Keratinocyte (primary cell): ENCODE data around the gene GATAD2B. TPM values are rescaled to one million over a fixed set of nuclear protein-coding genes. Genes with fewer than 3 reads are reported as not detected.

Experiments
- DNase-seq: peaks from one replicate; pipeline ENCODE4 v3.0.0-alpha.2; 2011; ENCODE audit warnings: low read depth, missing footprints, low spot score
- FAIRE-seq: peaks from 2 replicates; lab custom pipeline; 2011; peaks lifted over from hg19 to GRCh38; lab: Jason Lieb, UNC
- H2AFZ ChIP-seq: 2 replicates; pipeline ENCODE4 v1.6.0; 2012; ENCODE audit warnings: low read length, control low read depth, inconsistent platforms; ENCODE audit not compliant: control insufficient read depth
- H3K27ac ChIP-seq: 2 replicates; pipeline ENCODE4 v1.5.1; 2011; ENCODE audit warnings: low read length; ENCODE audit not compliant: control insufficient read depth, insufficient read depth
- H3K27me3 ChIP-seq: 3 replicates; pipeline ENCODE4 v1.6.0; 2011; ENCODE audit warnings: low read length; ENCODE audit not compliant: control insufficient read depth, insufficient read depth; ENCODE audit errors: extremely low read depth
- H3K36me3 ChIP-seq, 2 experiments: 2 replicates in 1 of 2; 3 replicates in 1 of 2; pipeline ENCODE4 v1.5.1; 2011; ENCODE audit warnings: low read length in 2 of 2, mild to moderate bottlenecking in 1 of 2; ENCODE audit not compliant: control insufficient read depth in 2 of 2, insufficient read depth in 2 of 2; ENCODE audit errors: extremely low read depth in 1 of 2
- H3K4me1 ChIP-seq: 3 replicates; pipeline ENCODE4 v1.5.1; 2011; ENCODE audit warnings: low read length; ENCODE audit not compliant: control insufficient read depth, insufficient read depth; ENCODE audit errors: extremely low read depth
- H3K4me2 ChIP-seq: 3 replicates; pipeline ENCODE4 v1.6.0; 2011; ENCODE audit warnings: low read depth, low read length; ENCODE audit not compliant: control insufficient read depth, insufficient read depth; ENCODE audit errors: extremely low read depth
- H3K4me3 ChIP-seq, 3 experiments: fragments of 200-600 bp in 1 of 3; sonication (generic) in 1 of 3; 2 replicates in 2 of 3; 3 replicates in 1 of 3; pipeline ENCODE4 v1.5.1; 2011 to 2016; ENCODE audit warnings: low read length in 3 of 3, mild to moderate bottlenecking in 3 of 3, control low read depth in 2 of 3, inconsistent platforms in 1 of 3, low read depth in 1 of 3, mixed read lengths in 1 of 3, mixed run types in 1 of 3, moderate library complexity in 1 of 3; ENCODE audit not compliant: control insufficient read depth in 2 of 3, insufficient read depth in 2 of 3; ENCODE audit errors: extremely low read depth in 1 of 3
- H3K79me2 ChIP-seq: 2 replicates; pipeline ENCODE4 v1.6.0; 2012; ENCODE audit warnings: low read length; ENCODE audit not compliant: control insufficient read depth, insufficient read depth
- H3K9ac ChIP-seq: 3 replicates; pipeline ENCODE4 v1.6.0; 2011; ENCODE audit warnings: low read length; ENCODE audit not compliant: control insufficient read depth, insufficient read depth; ENCODE audit errors: extremely low read depth
- H3K9me1 ChIP-seq: 3 replicates; pipeline ENCODE4 v1.6.0; 2011; ENCODE audit warnings: low read length; ENCODE audit not compliant: control insufficient read depth, insufficient read depth; ENCODE audit errors: extremely low read depth
- H3K9me3 ChIP-seq: 2 replicates; pipeline ENCODE4 v1.5.1; 2012; ENCODE audit warnings: low read depth, low read length; ENCODE audit not compliant: control insufficient read depth
- H4K20me1 ChIP-seq: 3 replicates; pipeline ENCODE4 v1.6.0; 2011; ENCODE audit warnings: low read length; ENCODE audit not compliant: control insufficient read depth, insufficient read depth; ENCODE audit errors: extremely low read depth
- EZH2 ChIP-seq: IDR thresholded peaks from one replicate; pipeline ENCODE4 v1.6.1; 2012; ENCODE audit warnings: inconsistent platforms, mild to moderate bottlenecking, low read length, moderate library complexity
- dilution Hi-C: fragments of 300-500 bp; cut with MboI; formaldehyde crosslinking; loops from one replicate; pipeline ENCODE4 v1.7.0; 2020; ENCODE audit warnings: low sequenced_read_pairs; ENCODE audit not compliant: extremely low pct_ligation_motif_present
- polyA plus RNA-seq, 5 experiments: library from polyadenylated mRNA; depleted of rRNA in 3 of 5; stranded (reverse) in 3 of 5; stranded (forward) in 1 of 5; unstranded in 1 of 5; fragments of >200 nt; gene quantifications; 1 replicate in 1 of 5; 2 replicates in 3 of 5; 3 replicates in 1 of 5; pipeline versions ENCODE4 v1.2.1 to v1.2.3, GENCODE V29; 2011 to 2012; ENCODE audit warnings: missing spikeins in 2 of 5, low read depth in 1 of 5, low replicate concordance in 1 of 5
- TF ChIP-seq, protein P1 (sequence below), 3 experiments: IDR thresholded peaks in 1 of 3; conservative IDR thresholded peaks in 1 of 3; optimal IDR thresholded peaks in 1 of 3; 2 replicates in 2 of 3; 3 replicates in 1 of 3; pipeline versions ENCODE3 to v1.5.1; 2011; ENCODE audit warnings: low read length in 3 of 3, mild to moderate bottlenecking in 3 of 3, moderate library complexity in 2 of 3, control low read depth in 1 of 3, inconsistent platforms in 1 of 3; ENCODE audit not compliant: insufficient read depth in 2 of 3; ENCODE audit errors: extremely low read depth in 1 of 3

GATAD2B gene
- polyA plus RNA-seq, 1 donor (not counting 4 experiments of a cell fraction or from before 2014, with no cell fraction given) = 6.1 TPM

DNA sequence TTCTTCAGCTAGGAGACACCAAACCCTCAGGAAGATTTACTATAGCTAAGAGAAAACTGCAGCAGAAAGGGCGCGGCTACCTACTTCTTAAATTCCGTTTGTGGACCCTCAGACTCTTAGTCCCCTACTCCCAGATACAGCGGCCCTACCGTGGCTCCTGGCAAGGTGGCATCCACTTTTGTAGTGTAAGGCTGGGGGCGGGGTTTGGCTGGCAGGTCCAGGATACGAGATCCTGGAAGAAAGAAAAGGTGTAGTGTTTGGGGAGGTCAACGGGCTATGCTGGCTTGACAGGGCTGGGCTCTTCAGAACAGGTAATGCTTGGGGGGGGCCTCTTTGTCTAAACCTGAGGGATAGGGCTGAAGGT, 45.2 kb upstream of the GATAD2B start:
- no peaks in the 10 kb centered on the region for H3K27me3 ChIP-seq
- TF ChIP-seq, protein P1, sequence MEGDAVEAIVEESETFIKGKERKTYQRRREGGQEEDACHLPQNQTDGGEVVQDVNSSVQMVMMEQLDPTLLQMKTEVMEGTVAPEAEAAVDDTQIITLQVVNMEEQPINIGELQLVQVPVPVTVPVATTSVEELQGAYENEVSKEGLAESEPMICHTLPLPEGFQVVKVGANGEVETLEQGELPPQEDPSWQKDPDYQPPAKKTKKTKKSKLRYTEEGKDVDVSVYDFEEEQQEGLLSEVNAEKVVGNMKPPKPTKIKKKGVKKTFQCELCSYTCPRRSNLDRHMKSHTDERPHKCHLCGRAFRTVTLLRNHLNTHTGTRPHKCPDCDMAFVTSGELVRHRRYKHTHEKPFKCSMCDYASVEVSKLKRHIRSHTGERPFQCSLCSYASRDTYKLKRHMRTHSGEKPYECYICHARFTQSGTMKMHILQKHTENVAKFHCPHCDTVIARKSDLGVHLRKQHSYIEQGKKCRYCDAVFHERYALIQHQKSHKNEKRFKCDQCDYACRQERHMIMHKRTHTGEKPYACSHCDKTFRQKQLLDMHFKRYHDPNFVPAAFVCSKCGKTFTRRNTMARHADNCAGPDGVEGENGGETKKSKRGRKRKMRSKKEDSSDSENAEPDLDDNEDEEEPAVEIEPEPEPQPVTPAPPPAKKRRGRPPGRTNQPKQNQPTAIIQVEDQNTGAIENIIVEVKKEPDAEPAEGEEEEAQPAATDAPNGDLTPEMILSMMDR (optimal IDR thresholded peaks at IDR 0.05 in 1 of 3, IDR thresholded peaks at IDR 0.05 in 1 of 3, conservative IDR thresholded peaks at IDR 0.05 in 1 of 3; ENCODE audit: extremely low read depth in 1 of 3, insufficient read depth in 2 of 3, low read length in 3 of 3) = no peak
- TF ChIP-seq EZH2 = no peak
- H3K36me3 ChIP-seq = peaks cover 0 to 4% of the 10 kb centered on the region in 2 experiments
- DNase-seq (no peak), FAIRE-seq (no peak)
- no peaks in the 10 kb centered on the region for H3K9me1 ChIP-seq
- no peaks in the 10 kb centered on the region for H4K20me1 ChIP-seq
- H3K79me2 ChIP-seq = peaks cover 2% of the 10 kb centered on the region
- H3K9me3 ChIP-seq = no peaks in the 10 kb centered on the region
- peaks cover 25% of the 10 kb centered on the region for H3K4me1 ChIP-seq
- H3K27ac ChIP-seq = peak overlapping the region; percentile 78
- peak overlapping the region; percentile 92 for H3K4me2 ChIP-seq
- H3K4me3 ChIP-seq = peak overlapping the region; percentile 53 to 79 (median 64)
- peak overlapping the region; percentile 78 for H2AFZ ChIP-seq
- H3K9ac ChIP-seq = peak overlapping the region; percentile 83
- dilution Hi-C loops = no loop called here

DNA sequence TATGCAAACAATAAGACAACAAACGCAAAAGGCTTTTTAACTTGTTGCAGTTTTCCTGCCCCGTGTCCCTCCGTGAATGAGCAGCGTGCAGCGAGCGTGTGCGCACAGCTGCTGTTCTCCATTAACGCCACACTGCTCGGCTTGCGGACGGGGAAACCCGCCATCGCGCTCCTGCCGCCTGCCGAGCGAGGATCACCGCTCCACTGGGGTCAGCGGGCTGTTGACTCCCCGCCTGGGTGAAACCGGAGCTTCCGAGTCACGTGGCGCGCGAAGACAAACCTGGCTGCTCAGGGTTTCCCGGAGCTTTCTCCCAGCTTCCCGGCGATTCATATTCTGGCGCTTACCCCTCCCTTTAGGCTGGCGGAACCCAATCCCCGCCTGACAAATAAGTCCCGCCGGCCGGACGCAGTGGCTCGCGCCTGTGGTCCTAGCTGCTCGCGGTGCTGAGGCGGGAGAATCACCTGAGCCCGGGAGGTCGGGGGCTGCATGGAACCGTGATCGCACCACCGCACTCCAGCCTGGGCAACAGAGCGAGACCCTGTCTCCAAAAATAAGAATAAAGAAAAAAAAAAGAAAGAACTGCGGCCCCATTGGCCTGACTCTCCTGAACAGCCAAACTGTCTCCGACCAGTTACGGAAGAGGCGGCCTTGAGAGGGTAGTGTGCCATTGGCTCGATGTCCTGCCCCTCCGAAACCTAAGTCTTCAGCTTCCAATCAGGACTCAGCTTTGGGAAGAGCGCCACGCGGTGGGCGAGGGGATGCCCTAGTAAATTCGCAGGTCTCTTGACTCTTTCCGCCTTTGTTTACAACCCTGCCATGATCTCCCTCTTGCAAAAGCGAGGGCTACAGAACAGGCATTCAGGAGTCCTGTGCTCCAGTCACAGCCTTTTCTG, 44.6 kb upstream of the GATAD2B start, which contains the start of gene CREB3L4:
Gene CREB3L4 (plus strand): TSS at position 796 of the 893 bp plus-strand sequence. CDS start 624 bp downstream, outside the sequence.
- Histone ChIP-seq H3K9me1 (no peaks in the 10 kb centered on the region), H3K79me2 (peaks cover 7% of the 10 kb centered on the region), H4K20me1 (no peaks in the 10 kb centered on the region), H2AFZ (peak within 1 kb of the TSS; percentile 87), H3K9ac (peak within 1 kb of the TSS; percentile 83), H3K36me3 (no peaks in the 10 kb centered on the region), H3K4me2 (peak within 1 kb of the TSS; percentile 92), H3K4me1 (peaks cover 31% of the 10 kb centered on the region), H3K27ac (peak within 1 kb of the TSS; percentile 78), H3K27me3 (no peaks in the 10 kb centered on the region), H3K9me3 (no peaks in the 10 kb centered on the region), H3K4me3 (peak within 1 kb of the TSS; percentile 53 to 79 (median 64))
- DNase-seq = no peak
- FAIRE-seq = no peak
- TF ChIP-seq, protein P1 (optimal IDR thresholded peaks at IDR 0.05 in 1 of 3, IDR thresholded peaks at IDR 0.05 in 1 of 3, conservative IDR thresholded peaks at IDR 0.05 in 1 of 3; ENCODE audit: extremely low read depth in 1 of 3, insufficient read depth in 2 of 3, low read length in 3 of 3) = peak; percentile 20 to 61 (median 39)
- no peak for TF ChIP-seq EZH2
- dilution Hi-C loops = no loop called here
